ENCODE data around the gene DAP. TPM values are rescaled to one million over a fixed set of nuclear protein-coding genes. Genes with fewer than 3 reads are reported as not detected.

DAP gene
- total RNA-seq, 1 donor from 2014 or later: 117 TPM

GRCh38 chr5:10743951-10744350, 17.1 kb downstream of the DAP start:
- no peak overlapping the region for H3K4me3 ChIP-seq
- H3K27ac ChIP-seq: no peak overlapping the region
- peaks cover 27 to 61% of the 10 kb centered on the region in 2 donors for H3K36me3 ChIP-seq

GRCh38 chr5:10743526-10743925, 17.5 kb downstream of the DAP start:
- Histone ChIP-seq H3K36me3 (peaks cover 27 to 65% of the 10 kb centered on the region in 2 donors), H3K9me3 (peaks cover 0 to 8% of the 10 kb centered on the region in 2 donors), H3K27ac (no peak overlapping the region), H3K4me1 (no peaks in the 10 kb centered on the region), H3K27me3 (no peaks in the 10 kb centered on the region), H3K4me3 (no peak overlapping the region)
- DNase-seq (ENCODE audit: low spot score in 2 of 2): no peak
- no peak for TF ChIP-seq CTCF (IDR thresholded peaks at IDR 0.05)
- intact Hi-C loops (cut with DNase I): no loop called here

More at GRCh38 chr5:10743951-10744350, 17.1 kb downstream of the DAP start:
- no peaks in the 10 kb centered on the region for H3K4me1 ChIP-seq
- DNase-seq (ENCODE audit: low spot score in 2 of 2): no peak
- H3K27me3 ChIP-seq: no peaks in the 10 kb centered on the region
- intact Hi-C loops (cut with DNase I): no loop called here
- no peak for TF ChIP-seq CTCF (IDR thresholded peaks at IDR 0.05)
- H3K9me3 ChIP-seq: peaks cover 0 to 8% of the 10 kb centered on the region in 2 donors

- Histone ChIP-seq H3K27ac (no peak overlapping the region), H3K9me3 (peaks cover 0 to 8% of the 10 kb centered on the region in 2 donors), H3K27me3 (no peaks in the 10 kb centered on the region), H3K36me3 (peaks cover 16 to 58% of the 10 kb centered on the region in 2 donors), H3K4me3 (no peak overlapping the region), H3K4me1 (no peaks in the 10 kb centered on the region)
- TF ChIP-seq CTCF (IDR thresholded peaks at IDR 0.05): no peak
- intact Hi-C loops (cut with DNase I): no loop called here
- DNase-seq (ENCODE audit: low spot score in 2 of 2): no peak
Measured at GRCh38 chr5:10741661-10742060, 19.4 kb downstream of the DAP start.

GRCh38 chr5:10740384-10740783, 20.6 kb downstream of the DAP start:
- Histone ChIP-seq H3K4me1 (no peaks in the 10 kb centered on the region), H3K36me3 (peaks cover 12 to 46% of the 10 kb centered on the region in 2 donors), H3K27ac (no peak overlapping the region), H3K9me3 (peaks cover 0 to 8% of the 10 kb centered on the region in 2 donors), H3K4me3 (no peak overlapping the region), H3K27me3 (no peaks in the 10 kb centered on the region)
- intact Hi-C loops (cut with DNase I): no loop called here
- DNase-seq (ENCODE audit: low spot score in 2 of 2): no peak
- no peak for TF ChIP-seq CTCF (IDR thresholded peaks at IDR 0.05)

GRCh38 chr5:10737880-10738279, 23.2 kb downstream of the DAP start:
- Histone ChIP-seq H3K4me3 (no peak overlapping the region), H3K36me3 (peaks cover 11 to 30% of the 10 kb centered on the region in 2 donors), H3K9me3 (peaks cover 0 to 8% of the 10 kb centered on the region in 2 donors), H3K4me1 (no peaks in the 10 kb centered on the region), H3K27ac (no peak overlapping the region), H3K27me3 (no peaks in the 10 kb centered on the region)
- intact Hi-C loops (cut with DNase I): no loop called here
- DNase-seq (ENCODE audit: low spot score in 2 of 2): no peak
- TF ChIP-seq CTCF (IDR thresholded peaks at IDR 0.05): no peak

- Histone ChIP-seq H3K9me3 (peaks cover 0 to 8% of the 10 kb centered on the region in 2 donors), H3K27ac (no peak overlapping the region), H3K4me1 (no peaks in the 10 kb centered on the region), H3K4me3 (no peak overlapping the region), H3K27me3 (no peaks in the 10 kb centered on the region), H3K36me3 (peaks cover 11 to 34% of the 10 kb centered on the region in 2 donors)
- no peak for DNase-seq (ENCODE audit: low spot score in 2 of 2)
- TF ChIP-seq CTCF (IDR thresholded peaks at IDR 0.05): no peak
- intact Hi-C loops (cut with DNase I): no loop called here
Measured at GRCh38 chr5:10736808-10737207, 24.2 kb downstream of the DAP start.

All from ascending aorta (tissue), 2 donors.